PC-9 (cell line): ENCODE data around the gene TRIP13. TPM values are rescaled to one million over a fixed set of nuclear protein-coding genes. Genes with fewer than 3 reads are reported as not detected.
"Not testable (repeated sequence)": the region's sequence is repeated elsewhere in the genome, so short reads cannot be mapped to it uniquely, and the experiment has no call there.

Source experiments
- BruUV-seq: library from RNA; stranded (reverse); fragments of 400-500 nt; replicated peaks from 2 replicates; lab custom pipeline; 2021; lab: Mats Ljungman, UMichigan
- CTCF ChIA-PET: fragments of 300-600 bp; sonication (Branson Sonifier 250); formaldehyde crosslinking; loops from one replicate; lab custom pipeline; 2022; ENCODE audit warnings: antibody characterized with exemption; lab: Charles Lee
- POLR2A ChIA-PET: fragments of 300-600 bp; sonication (Branson Sonifier 250); formaldehyde crosslinking; loops from one replicate; lab custom pipeline; 2022; ENCODE audit warnings: antibody characterized with exemption; ENCODE audit not compliant: unreplicated experiment; lab: Charles Lee
- DNase-seq, 2 experiments: peaks; one replicate each; pipeline versions ENCODE4 v3.0.0 to v3.0.0-alpha.2; 2015 to 2022; ENCODE audit warnings: mixed read lengths in 1 of 2
- H2AFZ ChIP-seq: fragments of 200-600 bp; sonication (generic); 2 replicates; pipeline ENCODE4 v1.8.1; 2017; ENCODE audit warnings: antibody characterized with exemption
- H3F3A ChIP-seq: fragments of 200-600 bp; sonication (generic); 2 replicates; pipeline ENCODE4 v1.8.1; 2017; ENCODE audit warnings: antibody characterized with exemption, mild to moderate bottlenecking, low read depth; ENCODE audit not compliant: insufficient read depth
- H3K27ac ChIP-seq: fragments of 200-600 bp; sonication (generic); 2 replicates; pipeline ENCODE4 v1.6.1; 2016; ENCODE audit warnings: mixed run types
- H3K27me3 ChIP-seq: fragments of 200-600 bp; sonication (generic); 2 replicates; pipeline ENCODE4 v1.6.1; 2016; ENCODE audit warnings: low read depth, mixed run types; ENCODE audit not compliant: insufficient read depth
- H3K36me3 ChIP-seq: fragments of 200-600 bp; sonication (generic); 2 replicates; pipeline ENCODE4 v1.6.1; 2016; ENCODE audit warnings: low read depth, mixed run types
- H3K4me1 ChIP-seq: fragments of 200-600 bp; sonication (generic); replicated peaks from 2 replicates; pipeline ENCODE4 v1.6.1; 2016; ENCODE audit warnings: mixed run types; ENCODE audit not compliant: insufficient read depth
- H3K4me2 ChIP-seq: fragments of 200-600 bp; sonication (generic); 2 replicates; pipeline ENCODE4 v1.6.1; 2017; ENCODE audit warnings: mixed run types
- H3K4me3 ChIP-seq: fragments of 200-600 bp; sonication (generic); 2 replicates; pipeline ENCODE4 v1.6.1; 2016; ENCODE audit warnings: mixed run types
- H3K79me2 ChIP-seq: fragments of 200-600 bp; sonication (generic); 2 replicates; pipeline ENCODE4 v1.6.1; 2017; ENCODE audit warnings: low read depth, mixed run types
- H3K9me2 ChIP-seq: fragments of 200-600 bp; sonication (generic); 2 replicates; pipeline ENCODE4 v1.8.1; 2017; ENCODE audit warnings: mild to moderate bottlenecking; ENCODE audit not compliant: insufficient read depth
- H3K9me3 ChIP-seq: fragments of 200-600 bp; sonication (generic); 2 replicates; pipeline ENCODE4 v1.8.1; 2016; ENCODE audit warnings: low read depth; ENCODE audit not compliant: insufficient read depth
- H4K20me1 ChIP-seq: fragments of 200-600 bp; sonication (generic); 2 replicates; pipeline ENCODE4 v1.8.1; 2017; ENCODE audit not compliant: insufficient read depth
- CTCF ChIP-seq: fragments of 200-600 bp; sonication (generic); conservative IDR thresholded peaks from 2 replicates; pipeline ENCODE4 v1.6.1; 2017; ENCODE audit warnings: mixed run types, antibody characterized with exemption, mild to moderate bottlenecking, moderate library complexity
- EZH2 ChIP-seq: fragments of 200-600 bp; sonication (generic); IDR thresholded peaks from 2 replicates; pipeline ENCODE4 v1.8.0; 2017; ENCODE audit warnings: antibody characterized with exemption, low read depth
- intact Hi-C: fragments of 100-400 bp; cut with micrococcal nuclease; formaldehyde crosslinking; loops from one replicate; pipeline ENCODE4 v1.10.0; 2022; ENCODE audit not compliant: unreplicated experiment
- total RNA-seq: library from RNA; stranded (reverse); gene quantifications from 2 replicates; pipeline ENCODE4 v1.2.3, GENCODE V29; 2021

The TRIP13 gene
- total RNA-seq, 1 experiment from 2014 or later, result 74.0 TPM

GRCh38 chr5:916441-917293 is 24.0 kb downstream of the TRIP13 start:
- DNase-seq, result no peak
- POLR2A ChIA-PET, result no interaction called here
- Histone ChIP-seq H3F3A (peaks cover 13% of the 10 kb centered on the region), H3K9me3 (no peaks in the 10 kb centered on the region), H3K27ac (no peak overlapping the region), H3K4me1 (peaks cover 12% of the 10 kb centered on the region), H3K79me2 (0 out of 2 replicates have a peak, but pooled peaks cover 7% of the 10 kb centered on the region), H2AFZ (no peak overlapping the region), H3K9me2 (no peaks in the 10 kb centered on the region), H3K27me3 (no peaks in the 10 kb centered on the region), H3K36me3 (peaks cover 6% of the 10 kb centered on the region; the same call in 1 of the 2 replicates), H4K20me1 (peaks cover 9% of the 10 kb centered on the region), H3K4me3 (no peak overlapping the region), H3K4me2 (no peak overlapping the region)
- intact Hi-C loops, result no loop called here
- TF ChIP-seq CTCF (no peak), EZH2 (no peak)
- CTCF ChIA-PET, result interaction anchor here (0.6 kb wide), 3 partner anchors 15 to 227 kb away, joined by 3 read pairs; partner anchors contain the start of gene NKD2
- BruUV-seq, result no TSS peak

GRCh38 chr5:918717-919116 is 26.0 kb downstream of the TRIP13 start:
- BruUV-seq, H3K27me3 ChIP-seq, H4K20me1 ChIP-seq, H2AFZ ChIP-seq, H3K9me3 ChIP-seq, H3K79me2 ChIP-seq, H3K36me3 ChIP-seq, DNase-seq, H3K4me1 ChIP-seq, H3F3A ChIP-seq, H3K9me2 ChIP-seq, H3K27ac ChIP-seq, H3K4me2 ChIP-seq, H3K4me3 ChIP-seq, POLR2A ChIA-PET, intact Hi-C loops: not testable (repeated sequence)
- CTCF ChIA-PET, result interaction anchor here (0.6 kb wide), 1 partner anchor 309 kb away, joined by 3 read pairs; no protein-coding TSS in a partner anchor

GRCh38 chr5:919356-920000 is 26.8 kb downstream of the TRIP13 start:
- H3F3A ChIP-seq, result no peaks in the 10 kb centered on the region; the same call in 1 of the 2 replicates
- ChIA-PET CTCF (interaction anchor here (0.6 kb wide), 2 partner anchors 226 to 247 kb away, joined by 3 to 6 read pairs; no protein-coding TSS in a partner anchor), POLR2A (no interaction called here)
- no peak overlapping the region for H3K4me2 ChIP-seq
- H3K27me3 ChIP-seq, result no peaks in the 10 kb centered on the region
- intact Hi-C loops, result no loop called here
- no peaks in the 10 kb centered on the region for H3K79me2 ChIP-seq
- H3K4me1 ChIP-seq, result no peaks in the 10 kb centered on the region
- no peak overlapping the region for H3K27ac ChIP-seq
- no TSS peak for BruUV-seq
- DNase-seq, result peak in 1 of 2 experiments; percentile 71
- no peak overlapping the region for H2AFZ ChIP-seq
- no peak for TF ChIP-seq CTCF
- no peak for TF ChIP-seq EZH2
- H3K4me3 ChIP-seq, result no peak overlapping the region
- no peaks in the 10 kb centered on the region for H3K9me3 ChIP-seq
- H3K9me2 ChIP-seq, result no peaks in the 10 kb centered on the region
- peaks cover 3% of the 10 kb centered on the region; the same call in 1 of the 2 replicates for H4K20me1 ChIP-seq
- H3K36me3 ChIP-seq, result peaks cover 3% of the 10 kb centered on the region; the same call in 1 of the 2 replicates
